Right lobe of liver (tissue), 6 donors: Measurements from ENCODE around the gene ADA. TPM values are rescaled to one million over a fixed set of nuclear protein-coding genes. Genes with fewer than 3 reads are reported as not detected.
"Not testable (repeated sequence)": the region's sequence is repeated elsewhere in the genome, so short reads cannot be mapped to it uniquely, and the experiment has no call there.

ENCODE experiments used
- ATAC-seq, 4 donors: fragments of 200-7000 bp; cut with Tn5 transposase; one replicate each; pipeline ENCODE4 v1.9.1; 2020; ENCODE audit warnings: mild to moderate bottlenecking in 4 of 4, moderate library complexity in 4 of 4
- DNase-seq, 3 donors: peaks; one replicate each; pipeline ENCODE4 v3.0.0-alpha.2; 2020
- H3K27ac ChIP-seq, 3 donors: fragments of 200-600 bp; one replicate each; pipeline ENCODE4 v1.8.0; 2022
- H3K27me3 ChIP-seq, 2 donors: fragments of 200-600 bp; one replicate each; pipeline ENCODE4 v1.8.0; 2022
- H3K36me3 ChIP-seq, 4 donors: fragments of 200-600 bp; sonication (generic) in 1 of 4; one replicate each; pipeline versions ENCODE4 v1.5.1 to v1.8.0; 2017 to 2022; ENCODE audit warnings: control low read depth in 1 of 4
- H3K4me1 ChIP-seq, 4 donors: fragments of 200-600 bp; sonication (generic) in 1 of 4; one replicate each; pipeline versions ENCODE4 v1.5.1 to v1.8.0; 2017 to 2022; ENCODE audit warnings: control low read depth in 1 of 4
- H3K4me3 ChIP-seq, 3 donors: fragments of 200-600 bp; one replicate each; pipeline ENCODE4 v1.8.0; 2022
- H3K9me3 ChIP-seq, 4 donors: fragments of 200-600 bp; sonication (generic) in 1 of 4; one replicate each; pipeline versions ENCODE4 v1.5.1 to v1.8.0; 2017 to 2022; ENCODE audit warnings: control low read depth in 1 of 4
- POLR2A ChIP-seq: fragments of 450-650 bp; IDR thresholded peaks from one replicate; pipeline ENCODE4 v1.6.1; 2017; ENCODE audit warnings: antibody characterized with exemption, mild to moderate bottlenecking
- WGBS: methylation state at CpG from one replicate; pipeline ENCODE4 v1.1.6; 2018; ENCODE audit warnings: low coverage, low lambda C conversion rate; ENCODE audit not compliant: insufficient coverage; ENCODE audit errors: missing lambda C conversion rate; 5-methylcytosine and 5-hydroxymethylcytosine counted together
- intact Hi-C, 2 donors: fragments of 100-400 bp; cut with DNase I; formaldehyde crosslinking; loops; one replicate each; pipeline versions ENCODE4 v1.11.2 to v1.14.1; 2022
- total RNA-seq, 6 experiments: library from RNA; depleted of rRNA in 2 of 6; stranded (reverse); fragments of >200 nt in 2 of 6; fragmentation: NEBNext Ultra II Directional in 3 of 6; extraction: Animal tissue kit (Norgen Biotek cat#: 25700) in 3 of 6; gene quantifications; one replicate each; pipeline versions ENCODE4 v1.1.0 to v1.2.4, GENCODE V29; 2016 to 2023
- TF ChIP-seq, protein P1 (sequence below), 4 donors: fragments of 200-600 bp in 3 of 4; fragments of 450-650 bp in 1 of 4; IDR thresholded peaks; one replicate each; pipeline versions ENCODE4 v1.5.1 to v1.8.0; 2016 to 2022; ENCODE audit warnings: antibody characterized with exemption in 4 of 4, mild to moderate bottlenecking in 2 of 4
- donor health status: DM: no; HTN: yes; CAD: no.
- donor health status: DM: no; HTN: no; CAD: no.
- donor health status: DM: no; HTN: no; CAD: no.
- donor health status: DM: no; HTN: yes; CAD: no.
- donor health status: DM: no; HTN: yes; CAD: no.

ADA gene
- total RNA-seq, 6 experiments from 2014 or later, result 2.2 to 8.6 (median 3.7) TPM

DNA sequence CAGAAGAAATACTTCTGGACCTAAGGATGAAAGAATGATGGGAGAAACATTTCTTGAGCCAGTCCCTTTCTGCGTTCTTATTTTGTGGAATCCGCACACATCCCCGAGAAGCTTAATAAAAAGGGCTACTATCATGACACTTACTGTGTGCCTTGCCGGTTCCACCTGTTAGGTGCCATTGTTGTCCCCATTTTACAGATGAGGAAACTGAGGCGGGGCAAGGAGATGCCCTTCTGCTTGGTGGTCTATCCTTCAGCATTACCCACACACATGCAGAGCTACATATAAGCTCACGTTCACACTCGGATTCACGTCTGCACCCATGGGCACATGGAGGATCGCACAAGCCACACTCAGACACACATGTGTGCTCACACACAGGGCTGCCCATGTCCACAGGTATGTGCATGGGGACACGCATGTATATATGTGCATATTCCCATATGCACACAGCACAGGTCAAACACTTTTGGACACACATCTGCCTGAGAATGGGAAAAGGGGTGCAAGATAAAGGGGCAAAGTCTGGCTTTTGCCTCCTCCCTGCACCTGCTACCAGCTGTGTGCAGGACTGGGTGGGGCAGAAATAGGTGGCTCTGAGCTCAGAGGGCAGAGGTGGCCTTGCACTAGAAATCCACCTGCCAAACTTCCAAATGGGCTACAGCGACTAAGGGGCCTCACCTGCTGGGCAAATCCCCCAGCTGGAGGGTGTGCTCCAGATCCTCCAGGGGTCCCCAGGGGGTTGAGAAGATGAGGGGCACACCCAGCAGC, 30.5 kb upstream of the ADA start:
- no peak for TF ChIP-seq POLR2A
- TF ChIP-seq, protein P1, sequence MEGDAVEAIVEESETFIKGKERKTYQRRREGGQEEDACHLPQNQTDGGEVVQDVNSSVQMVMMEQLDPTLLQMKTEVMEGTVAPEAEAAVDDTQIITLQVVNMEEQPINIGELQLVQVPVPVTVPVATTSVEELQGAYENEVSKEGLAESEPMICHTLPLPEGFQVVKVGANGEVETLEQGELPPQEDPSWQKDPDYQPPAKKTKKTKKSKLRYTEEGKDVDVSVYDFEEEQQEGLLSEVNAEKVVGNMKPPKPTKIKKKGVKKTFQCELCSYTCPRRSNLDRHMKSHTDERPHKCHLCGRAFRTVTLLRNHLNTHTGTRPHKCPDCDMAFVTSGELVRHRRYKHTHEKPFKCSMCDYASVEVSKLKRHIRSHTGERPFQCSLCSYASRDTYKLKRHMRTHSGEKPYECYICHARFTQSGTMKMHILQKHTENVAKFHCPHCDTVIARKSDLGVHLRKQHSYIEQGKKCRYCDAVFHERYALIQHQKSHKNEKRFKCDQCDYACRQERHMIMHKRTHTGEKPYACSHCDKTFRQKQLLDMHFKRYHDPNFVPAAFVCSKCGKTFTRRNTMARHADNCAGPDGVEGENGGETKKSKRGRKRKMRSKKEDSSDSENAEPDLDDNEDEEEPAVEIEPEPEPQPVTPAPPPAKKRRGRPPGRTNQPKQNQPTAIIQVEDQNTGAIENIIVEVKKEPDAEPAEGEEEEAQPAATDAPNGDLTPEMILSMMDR (IDR thresholded peaks at IDR 0.05), result no peak
- H3K4me1 ChIP-seq, result peaks cover 0 to 9% (median 4%) of the 10 kb centered on the region in 4 donors
- H3K9me3 ChIP-seq, result no peaks in the 10 kb centered on the region
- 88% methylated on average over 10 of the region's 11 CpGs for WGBS
- no peaks in the 10 kb centered on the region for H3K36me3 ChIP-seq
- no peak for ATAC-seq
- H3K27me3 ChIP-seq, result no peaks in the 10 kb centered on the region
- no peak for DNase-seq
- H3K4me3 ChIP-seq, result no peak overlapping the region
- H3K27ac ChIP-seq, result no peak overlapping the region
- intact Hi-C loops, result loop anchor here in 1 of 2 donors (5.0 to 10.0 kb wide), 2 partner anchors 50 to 183 kb away; no protein-coding TSS in a partner anchor

DNA sequence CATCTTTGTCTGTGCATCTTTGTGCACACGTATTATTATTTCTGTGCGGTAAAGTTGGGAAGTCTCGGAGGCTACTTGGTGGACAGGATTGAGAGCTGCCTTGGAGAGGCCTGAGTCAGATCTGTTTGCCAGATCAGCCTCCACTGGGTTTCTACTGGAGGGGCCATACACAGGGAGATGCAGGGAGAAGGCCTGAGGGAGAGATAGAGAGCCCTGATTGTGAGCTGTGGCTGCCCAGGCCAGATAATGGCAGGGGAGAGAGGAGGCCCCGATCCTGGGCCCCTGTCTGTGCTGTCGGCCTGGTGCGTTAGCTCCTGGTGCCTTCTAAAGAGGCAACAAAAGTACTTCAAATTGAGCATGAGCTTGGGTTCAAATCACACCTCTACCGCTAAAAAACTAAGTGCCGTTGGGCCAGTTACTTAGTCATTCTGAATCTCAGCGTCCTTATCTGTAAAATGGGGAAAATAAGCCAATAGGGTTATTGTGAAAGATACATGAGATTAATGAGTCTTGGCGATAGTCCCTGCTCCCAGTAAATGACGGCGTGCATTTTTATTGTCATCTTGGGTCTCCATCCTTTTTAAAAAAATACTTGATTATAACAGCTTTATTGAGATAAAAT, 27.6 kb upstream of the ADA start:
- TF ChIP-seq, protein P1 (IDR thresholded peaks at IDR 0.05), result no peak
- no peak for TF ChIP-seq POLR2A
- Histone ChIP-seq H3K4me3 (no peak overlapping the region), H3K4me1 (peaks cover 0 to 8% (median 0%) of the 10 kb centered on the region in 4 donors), H3K36me3 (no peaks in the 10 kb centered on the region), H3K27ac (no peak overlapping the region), H3K9me3 (no peaks in the 10 kb centered on the region), H3K27me3 (no peaks in the 10 kb centered on the region)
- 92% methylated on average over 6 of the region's 12 CpGs for WGBS
- ATAC-seq, result no peak
- DNase-seq, result no peak
- intact Hi-C loops, result no loop called here

DNA sequence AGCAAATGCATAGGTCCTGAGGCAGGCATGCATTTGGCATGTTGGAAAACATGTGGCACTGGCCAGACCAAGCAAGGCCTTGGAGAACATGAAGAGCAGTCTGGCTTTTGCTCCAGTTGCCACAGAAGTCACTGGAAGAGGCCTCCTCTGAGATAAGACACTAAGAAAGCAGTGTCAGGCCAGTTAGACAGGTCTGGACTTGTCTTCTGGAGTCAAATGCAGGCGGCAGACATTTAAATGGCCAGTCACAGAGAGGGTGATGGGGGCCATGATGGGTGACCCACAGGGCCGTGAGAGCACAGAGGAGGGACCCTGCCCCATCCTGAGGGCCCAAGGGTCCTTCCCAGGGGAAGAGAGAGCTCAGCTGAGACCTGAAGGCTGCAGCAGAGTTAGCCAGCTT, 26.7 kb upstream of the ADA start:
- Histone ChIP-seq H3K4me3 (no peak overlapping the region), H3K4me1 (no peaks in the 10 kb centered on the region), H3K9me3 (no peaks in the 10 kb centered on the region), H3K27ac (no peak overlapping the region), H3K36me3 (no peaks in the 10 kb centered on the region), H3K27me3 (no peaks in the 10 kb centered on the region)
- 0% methylated on average over 1 of the region's 2 CpGs for WGBS
- ATAC-seq (no peak), DNase-seq (no peak)
- intact Hi-C loops, result no loop called here
- no peak for TF ChIP-seq POLR2A
- TF ChIP-seq, protein P1 (IDR thresholded peaks at IDR 0.05), result no peak

DNA sequence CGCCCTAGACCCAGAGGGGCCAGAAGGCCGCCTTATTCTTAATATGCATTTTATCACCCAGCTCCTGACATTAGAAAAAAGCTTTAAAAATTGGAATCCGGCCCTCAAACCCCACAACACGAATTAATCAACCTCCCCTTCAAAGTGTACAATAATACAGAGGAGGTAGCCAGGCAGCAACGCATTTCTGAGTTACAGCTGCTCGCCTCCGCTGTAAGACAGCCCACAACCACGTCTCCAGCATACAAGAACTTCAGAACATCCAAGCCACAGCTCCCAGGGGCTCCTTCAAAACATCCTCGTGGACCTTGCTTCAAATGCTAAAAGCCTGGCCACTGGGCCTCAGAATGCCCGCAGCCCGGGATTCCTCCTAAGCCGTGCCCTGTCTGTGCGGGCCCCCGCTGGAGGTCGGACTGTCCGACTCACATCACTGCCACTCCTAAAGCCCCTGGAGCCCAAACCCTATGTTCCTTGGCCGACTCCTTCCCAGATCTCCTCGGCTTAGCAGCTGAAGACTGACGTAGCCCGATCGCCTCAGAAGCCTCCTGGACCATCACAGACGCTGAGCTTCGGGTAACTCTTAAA, 20.9 kb upstream of the ADA start:
- DNase-seq, intact Hi-C loops, H3K9me3 ChIP-seq, H3K27ac ChIP-seq, H3K36me3 ChIP-seq, H3K4me1 ChIP-seq, ATAC-seq, H3K27me3 ChIP-seq, H3K4me3 ChIP-seq: not testable (repeated sequence)
- 79% methylated on average over 12 of the region's 23 CpGs for WGBS

DNA sequence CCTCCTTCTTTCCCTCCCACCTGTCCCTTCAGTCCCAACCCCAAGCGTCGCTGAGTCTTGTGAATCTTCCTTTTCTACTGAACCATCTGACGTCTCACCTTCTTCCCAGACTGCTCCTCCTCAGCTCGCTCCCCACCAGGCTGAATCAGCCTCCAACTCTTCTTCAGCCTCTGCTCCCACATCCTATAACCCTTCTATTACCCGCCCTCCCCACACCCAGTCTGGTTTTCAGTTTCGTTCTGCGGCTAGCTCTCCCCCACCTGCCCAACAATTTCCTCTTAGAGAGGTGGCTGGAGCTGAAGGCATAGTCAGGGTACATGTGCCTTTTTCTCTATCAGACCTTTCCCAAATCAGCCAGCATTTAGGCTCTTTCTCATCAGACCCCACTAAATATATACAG, 20.0 kb upstream of the ADA start:
- H3K36me3 ChIP-seq, intact Hi-C loops, H3K9me3 ChIP-seq, H3K27ac ChIP-seq, H3K27me3 ChIP-seq, DNase-seq, H3K4me1 ChIP-seq, H3K4me3 ChIP-seq, ATAC-seq: not testable (repeated sequence)
- WGBS, result 74% methylated on average over 4 of the region's 7 CpGs

DNA sequence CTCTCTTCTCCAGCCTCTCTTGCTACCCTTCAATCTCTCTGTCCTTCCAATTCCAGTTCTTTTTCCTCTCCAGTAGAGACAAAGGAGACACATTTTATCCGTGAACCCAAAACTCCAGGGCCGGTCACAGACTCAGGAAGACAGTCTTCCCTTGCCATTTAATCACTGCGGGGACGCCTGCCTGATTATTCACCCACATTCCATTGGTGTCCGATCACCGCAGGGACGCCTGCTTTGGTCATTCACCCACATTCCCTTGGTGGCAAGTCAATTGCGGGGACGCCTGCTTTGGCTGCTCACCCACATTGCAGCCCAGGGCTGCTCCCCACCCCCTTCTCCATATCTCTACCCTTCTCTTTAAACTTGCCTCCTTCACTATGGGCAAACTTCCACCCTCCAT, 19.4 kb upstream of the ADA start:
- H3K4me1 ChIP-seq, H3K4me3 ChIP-seq, H3K36me3 ChIP-seq, H3K27me3 ChIP-seq, H3K9me3 ChIP-seq, H3K27ac ChIP-seq, intact Hi-C loops, DNase-seq, ATAC-seq: not testable (repeated sequence)
- WGBS, result 65% methylated on average over 9 of the region's 9 CpGs
